HG03342 (cell line): ENCODE results near the gene RRAGD.
A peak's percentile ranks its signal among the peaks of the same experiment; 100 is the strongest.
"Not testable (repeated sequence)": the region's sequence is repeated elsewhere in the genome, so short reads cannot be mapped to it uniquely, and the experiment has no call there.

Experiments
- ATAC-seq: cut with Tn5 transposase; IDR thresholded peaks from one replicate; pipeline ENCODE4 v1.9.1; 2021; ENCODE audit warnings: mild to moderate bottlenecking, moderate library complexity; ENCODE audit not compliant: unreplicated experiment

The RRAGD gene

GRCh38 chr6:89411145-89412070 is 665 bp downstream of the RRAGD start:
- peak; percentile 35 for ATAC-seq

GRCh38 chr6:89410788-89411144 is 1.3 kb downstream of the RRAGD start:
- no peak for ATAC-seq

DNA sequence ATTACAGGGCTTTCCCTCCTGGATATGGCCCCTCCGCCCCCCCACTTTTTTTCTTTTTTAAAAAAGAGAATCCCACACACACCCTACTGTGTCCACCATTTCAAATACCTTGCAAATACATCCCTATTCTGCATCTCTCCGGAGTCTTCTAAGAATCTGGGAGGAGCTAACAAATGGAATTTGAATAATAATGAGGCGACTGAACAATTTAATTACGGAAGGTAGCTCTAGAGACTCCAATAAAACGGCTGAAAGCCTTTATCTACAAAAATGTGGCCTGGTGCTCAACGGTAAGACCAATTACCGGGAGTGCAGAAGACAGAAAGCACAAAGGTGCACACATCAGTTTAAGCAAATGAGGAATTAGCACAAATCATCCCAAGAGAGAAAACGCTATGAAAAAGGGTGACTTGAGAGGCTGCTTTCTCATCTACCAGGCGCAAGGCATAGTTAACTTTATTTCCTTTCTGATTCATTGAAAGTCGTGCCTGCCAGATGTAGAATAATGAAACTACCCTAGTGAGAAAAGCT is 1.8 kb downstream of the RRAGD start:
- no peak for ATAC-seq

- no peak for ATAC-seq
Measured at GRCh38 chr6:89409461-89410035, 2.5 kb downstream of the RRAGD start.

DNA sequence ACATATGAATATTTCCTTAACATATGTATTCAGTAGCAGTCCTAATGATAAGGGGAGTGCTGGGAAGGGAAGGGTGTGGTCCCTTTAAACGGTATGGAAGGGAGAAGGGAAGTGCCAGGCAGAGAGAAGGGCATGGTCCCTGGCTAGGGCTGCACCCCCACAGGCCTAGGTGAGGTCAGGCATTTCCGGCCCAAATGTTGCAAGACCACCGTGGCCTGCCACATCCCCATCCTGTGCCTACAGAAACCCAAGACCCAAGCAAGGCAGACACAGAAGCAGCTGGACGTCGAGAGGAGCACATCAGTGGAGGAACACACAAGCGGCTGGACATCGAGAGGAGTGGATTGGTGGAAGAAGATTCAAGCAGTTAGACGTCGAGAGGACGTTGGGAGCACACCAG is 5.9 kb downstream of the RRAGD start:
- ATAC-seq, result no peak

GRCh38 chr6:89404512-89404911 is 7.6 kb downstream of the RRAGD start:
- ATAC-seq, result no peak

GRCh38 chr6:89402776-89403175 is 9.3 kb downstream of the RRAGD start:
- ATAC-seq, result no peak

GRCh38 chr6:89400912-89401399 is 11.1 kb downstream of the RRAGD start:
- no peak for ATAC-seq

- no peak for ATAC-seq
Measured at GRCh38 chr6:89400050-89400449, 12.0 kb downstream of the RRAGD start.

DNA sequence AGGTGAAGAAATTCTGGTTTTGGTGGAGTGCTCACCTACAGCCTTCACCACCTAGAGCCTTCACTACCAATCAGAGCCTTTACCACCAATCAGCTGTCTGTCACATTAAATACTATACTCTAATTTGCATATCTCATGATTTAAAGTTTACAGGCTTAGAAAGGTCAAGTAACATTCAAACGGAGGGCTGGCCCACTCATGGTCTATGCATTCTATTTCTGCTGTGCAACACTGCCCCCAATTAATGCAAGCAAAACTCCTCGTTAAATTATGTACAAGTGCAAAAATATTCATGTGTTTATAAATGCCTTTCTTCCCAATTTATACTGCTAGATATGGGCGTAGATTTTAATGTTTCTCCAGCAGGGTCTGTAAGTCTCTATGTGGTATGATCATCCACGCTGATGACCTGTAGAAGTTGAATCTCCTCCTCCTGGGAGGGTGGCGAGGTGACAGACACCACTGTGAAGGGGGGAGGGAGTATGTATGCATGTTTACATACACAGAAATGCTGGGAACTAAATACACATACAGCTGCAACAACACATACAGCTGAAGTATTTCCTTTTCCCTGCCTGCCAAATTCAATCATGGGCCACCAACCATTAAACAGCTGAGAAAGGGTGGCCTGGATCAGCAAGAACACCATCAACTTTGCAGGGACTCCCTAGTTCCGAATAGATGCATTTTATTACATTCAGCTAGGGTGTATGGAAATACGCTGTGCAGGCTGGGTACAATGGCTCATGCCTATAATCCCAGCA is 13.1 kb downstream of the RRAGD start:
- ATAC-seq, result no peak

DNA sequence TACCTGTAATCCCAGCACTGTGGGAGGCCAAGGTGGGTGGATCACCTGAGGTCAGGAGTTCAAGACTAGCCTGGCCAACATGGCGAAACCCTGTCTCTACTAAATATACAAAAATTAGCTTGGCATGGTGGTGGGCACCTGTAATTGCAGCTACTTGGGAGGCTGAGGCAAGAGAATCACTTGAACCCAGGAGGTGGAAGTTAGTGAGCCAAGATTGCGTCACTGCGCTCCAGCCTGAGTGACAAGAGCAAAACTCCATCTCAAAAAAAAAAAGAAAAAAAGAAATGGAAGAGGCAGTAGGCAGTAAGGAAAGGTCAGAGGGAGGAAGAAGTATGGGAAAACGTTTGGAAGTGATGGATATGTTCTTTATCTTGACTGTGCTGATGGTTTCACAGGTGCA is 14.2 kb downstream of the RRAGD start:
- ATAC-seq, result not testable (repeated sequence)

DNA sequence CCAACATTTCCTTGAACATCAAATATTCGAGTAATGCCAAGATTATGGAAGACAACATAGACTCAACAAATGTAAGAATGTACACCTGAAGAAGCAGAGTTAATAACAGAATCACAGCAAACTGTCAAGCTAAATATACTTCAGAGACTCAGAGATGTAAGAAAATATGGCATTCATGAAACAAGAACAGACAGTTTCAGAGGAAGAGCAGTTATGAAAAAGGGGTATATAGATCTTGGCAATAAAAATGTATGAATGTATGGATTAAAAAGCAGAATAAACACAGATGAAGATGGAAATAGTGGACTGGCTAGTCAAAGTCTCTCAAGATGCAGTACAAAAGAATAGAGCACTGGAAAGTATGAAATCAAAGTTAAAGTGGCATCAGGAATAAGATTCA is 18.4 kb downstream of the RRAGD start:
- no peak for ATAC-seq

- no peak for ATAC-seq
Measured at GRCh38 chr6:89392823-89393222, 19.2 kb downstream of the RRAGD start.

DNA sequence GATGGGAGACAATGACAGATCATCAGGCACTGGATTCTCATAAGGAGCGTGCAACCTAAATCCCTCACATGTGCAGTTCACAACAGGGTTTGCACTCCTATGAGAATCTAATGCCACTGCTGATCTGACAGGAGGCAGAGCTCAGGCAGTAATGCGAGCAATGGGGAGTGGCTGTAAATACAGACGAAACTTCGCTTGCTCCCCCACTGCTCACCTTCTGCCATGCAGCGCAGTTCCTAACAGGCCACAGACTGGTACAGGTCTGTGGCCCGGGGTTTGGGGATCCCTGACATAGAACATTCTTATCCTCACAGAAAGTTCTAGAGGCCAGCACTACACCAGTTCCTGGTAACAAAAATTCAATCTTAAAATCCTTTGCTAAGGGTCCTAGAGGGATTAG is 23.2 kb downstream of the RRAGD start:
- ATAC-seq, result no peak

DNA sequence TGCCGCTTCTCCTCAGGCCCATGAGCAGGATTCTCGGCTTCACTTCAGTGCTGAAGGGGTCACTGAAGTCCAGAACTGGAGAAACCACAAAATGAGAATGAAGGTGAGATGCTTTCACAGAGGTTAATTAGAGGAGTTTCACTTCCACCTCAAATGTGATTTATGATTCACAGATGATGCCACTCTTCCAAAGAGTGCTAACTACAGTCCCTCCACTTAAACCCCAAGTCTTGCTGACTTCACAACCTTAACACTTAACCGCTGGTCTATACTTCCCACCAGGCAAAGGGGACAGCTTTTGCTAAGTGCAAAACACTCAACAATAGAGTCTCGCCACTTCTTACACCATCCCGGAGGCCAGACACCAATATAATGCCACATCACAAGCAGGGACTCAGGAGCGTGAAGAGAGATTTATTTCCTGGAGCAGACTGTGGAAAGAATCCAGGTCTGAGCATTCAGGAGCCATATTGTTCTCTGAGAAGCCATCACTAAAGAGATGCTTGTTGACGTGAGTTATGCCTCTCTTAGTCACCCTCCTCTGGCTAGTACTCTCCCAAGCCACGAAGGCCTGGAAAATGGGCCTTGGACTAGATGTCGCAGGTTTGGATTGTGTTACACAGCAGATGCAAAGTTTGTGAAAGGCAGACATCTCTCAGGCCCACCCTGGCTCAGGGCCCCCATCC is 24.4 kb downstream of the RRAGD start:
- ATAC-seq, result peak; percentile 89

DNA sequence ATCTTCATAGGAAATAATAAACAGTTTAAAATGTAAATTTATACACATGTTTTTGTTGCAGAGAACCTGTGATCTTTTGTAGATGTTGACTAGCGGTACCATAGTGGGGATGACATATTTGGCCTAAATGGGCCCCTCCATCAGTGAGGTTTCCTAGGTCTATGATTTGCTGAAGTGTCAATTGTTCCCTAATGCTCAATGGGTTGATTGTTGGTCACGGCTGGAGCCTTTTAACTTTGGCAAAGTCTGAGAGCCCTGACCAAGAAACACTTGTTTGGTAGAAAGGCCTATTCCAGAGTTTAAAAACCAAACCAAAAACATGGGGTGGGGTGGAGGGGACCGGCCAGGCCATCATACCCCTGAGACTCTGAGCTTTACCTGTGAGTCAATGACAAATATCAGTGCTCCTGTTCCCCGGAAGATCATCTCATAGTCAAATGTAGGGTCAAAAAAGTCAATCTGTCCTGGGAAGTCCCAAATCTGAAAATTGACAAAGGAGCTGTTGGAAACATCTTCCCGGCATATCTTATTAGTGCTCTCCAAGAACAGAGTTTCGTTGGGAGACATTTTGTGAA is 25.1 kb downstream of the RRAGD start:
- peak; percentile 23 for ATAC-seq

DNA sequence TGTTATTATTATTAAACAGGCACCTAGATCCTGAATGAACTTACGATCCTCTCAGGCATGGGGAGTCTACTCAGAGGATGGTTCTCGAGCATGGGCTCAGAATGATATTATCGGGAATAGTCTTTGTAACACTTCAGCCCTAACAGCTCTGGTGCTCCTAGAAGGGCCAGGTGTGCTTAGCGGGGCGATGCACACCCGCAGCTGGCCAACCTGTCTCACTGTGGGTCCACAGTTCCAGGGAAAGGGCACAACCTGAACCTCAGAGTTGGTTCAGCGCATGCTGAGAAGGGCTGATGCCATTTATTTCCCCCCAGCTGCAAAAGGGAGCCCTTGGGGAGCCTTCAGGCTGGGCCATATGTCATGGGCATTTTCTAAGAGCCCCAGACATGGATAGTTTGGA is 26.2 kb downstream of the RRAGD start:
- ATAC-seq, result no peak

- peak; percentile 54 for ATAC-seq
Measured at GRCh38 chr6:89385156-89385667, 26.9 kb downstream of the RRAGD start.

DNA sequence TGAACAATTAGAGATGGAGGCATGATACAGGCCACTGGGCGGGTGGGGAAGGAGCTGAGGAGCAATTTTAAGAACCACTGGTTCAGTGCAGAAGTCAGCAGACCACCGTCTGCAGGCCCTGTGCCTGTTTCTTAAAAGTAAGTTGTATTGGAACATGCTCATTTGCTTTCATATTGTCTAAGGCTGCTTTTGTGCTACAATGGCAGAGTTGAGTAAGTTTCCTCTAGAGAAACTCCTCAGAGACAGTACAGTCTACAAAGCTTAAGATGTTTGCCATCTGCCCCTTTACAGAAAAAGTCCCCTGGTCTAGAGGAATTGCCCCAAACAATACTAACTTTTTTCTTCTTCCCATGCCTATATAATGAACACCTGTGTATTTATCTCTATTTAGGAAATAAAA is 31.0 kb downstream of the RRAGD start:
- ATAC-seq, result no peak

GRCh38 chr6:89379281-89379680 is 32.8 kb downstream of the RRAGD start:
- no peak for ATAC-seq
